Measurements from ENCODE around the gene KIF22. TPM values are rescaled to one million over a fixed set of nuclear protein-coding genes. Genes with fewer than 3 reads are reported as not detected.
"Not testable (repeated sequence)": the region's sequence is repeated elsewhere in the genome, so short reads cannot be mapped to it uniquely, and the experiment has no call there.

KIF22 gene
- total RNA-seq, 1 donor from 2014 or later: 28.6 TPM

GRCh38 chr16:29784157-29784556 lies 6.4 kb upstream of the KIF22 start:
- H3K4me3 ChIP-seq: no peak overlapping the region
- H3K9me3 ChIP-seq: no peaks in the 10 kb centered on the region
- intact Hi-C loops (cut with DNase I): no loop called here
- H3K27me3 ChIP-seq: no peaks in the 10 kb centered on the region
- DNase-seq (ENCODE audit: low spot score in 2 of 2): no peak
- H3K36me3 ChIP-seq: no peaks in the 10 kb centered on the region
- no peak for TF ChIP-seq CTCF (IDR thresholded peaks at IDR 0.05)
- peaks cover 0 to 8% of the 10 kb centered on the region in 2 donors for H3K4me1 ChIP-seq
- H3K27ac ChIP-seq: no peak overlapping the region

GRCh38 chr16:29784901-29785500 lies 5.5 kb upstream of the KIF22 start:
- Histone ChIP-seq H3K9me3 (no peaks in the 10 kb centered on the region), H3K27ac (no peak overlapping the region), H3K4me1 (peaks cover 0 to 12% of the 10 kb centered on the region in 2 donors), H3K27me3 (no peaks in the 10 kb centered on the region), H3K4me3 (peak overlapping the region; percentile 33 to 47), H3K36me3 (no peaks in the 10 kb centered on the region)
- peak; percentile 65 to 93 (median 91) for TF ChIP-seq CTCF (IDR thresholded peaks at IDR 0.05)
- intact Hi-C loops (cut with DNase I): no loop called here
- peak in 1 of 2 donors; percentile 77 for DNase-seq (ENCODE audit: low spot score in 2 of 2)

GRCh38 chr16:29787155-29787554 lies 3.4 kb upstream of the KIF22 start:
- H3K27ac ChIP-seq; intact Hi-C loops (cut with DNase I): not testable (repeated sequence)

GRCh38 chr16:29789775-29790182 lies 772 bp upstream of the KIF22 start:
- Histone ChIP-seq H3K9me3 (no peaks in the 10 kb centered on the region), H3K4me1 (peaks cover 0 to 21% of the 10 kb centered on the region in 2 donors), H3K27me3 (no peaks in the 10 kb centered on the region), H3K4me3 (peak overlapping the region; percentile 58 to 89), H3K27ac (peak overlapping the region; percentile 76 to 87), H3K36me3 (no peaks in the 10 kb centered on the region)
- intact Hi-C loops (cut with DNase I): loop anchor here (1.0 to 5.0 kb wide), 4 partner anchors 16 to 817 kb away; partner anchors contain the start of genes CDIPT, PAGR1 and SPNS1
- no peak for DNase-seq (ENCODE audit: low spot score in 2 of 2)
- TF ChIP-seq CTCF (IDR thresholded peaks at IDR 0.05): no peak

More at GRCh38 chr16:29787155-29787554, 3.4 kb upstream of the KIF22 start:
- not testable (repeated sequence) for H3K27me3 ChIP-seq; DNase-seq (ENCODE audit: low spot score in 2 of 2); H3K36me3 ChIP-seq; H3K9me3 ChIP-seq; H3K4me3 ChIP-seq
- peaks cover 0 to 21% of the 10 kb centered on the region in 2 donors for H3K4me1 ChIP-seq

- no peak for DNase-seq (ENCODE audit: low spot score in 2 of 2)
- Histone ChIP-seq H3K4me1 (peaks cover 0 to 13% of the 10 kb centered on the region in 2 donors), H3K9me3 (no peaks in the 10 kb centered on the region), H3K4me3 (peak overlapping the region; percentile 55 to 89), H3K36me3 (no peaks in the 10 kb centered on the region), H3K27ac (peak overlapping the region in 1 of 2 donors; percentile 35), H3K27me3 (no peaks in the 10 kb centered on the region)
- TF ChIP-seq CTCF (IDR thresholded peaks at IDR 0.05): no peak
- intact Hi-C loops (cut with DNase I): loop anchor here (1.0 to 5.0 kb wide), 4 partner anchors 14 to 819 kb away; partner anchors contain the start of genes CDIPT, PAGR1 and SPNS1
Measured at GRCh38 chr16:29790949-29791844, 646 bp downstream of the KIF22 start.

Measured in ascending aorta (tissue), 2 donors.